ENCODE data around the gene DYNC1LI2.
A peak's percentile ranks its signal among the peaks of the same experiment; 100 is the strongest.

DNA sequence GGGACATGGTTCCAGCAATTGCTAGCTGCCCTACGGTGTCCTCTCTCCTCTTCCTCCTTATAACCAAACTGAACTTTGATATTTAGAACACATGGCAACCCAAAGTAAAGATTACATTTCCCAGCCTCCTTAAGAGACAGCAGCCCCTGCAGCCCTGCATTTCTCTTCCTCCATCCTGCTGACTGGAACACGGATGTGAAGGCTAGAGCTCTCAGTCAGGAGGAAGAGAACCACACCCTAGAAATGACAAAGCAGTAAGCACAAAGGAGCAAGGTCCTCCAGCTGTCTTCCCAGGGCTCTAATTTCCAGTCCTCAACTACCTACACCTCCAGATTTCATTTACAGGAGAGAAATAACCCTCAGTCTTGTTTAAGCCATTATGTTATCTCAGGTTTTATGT, 10.9 kb downstream of the DYNC1LI2 start:
- TF ChIP-seq CTCF (IDR thresholded peaks at IDR 0.05) = no peak
- peak in 1 of 2 donors; percentile 46 for TF ChIP-seq POLR2AphosphoS5 (IDR thresholded peaks at IDR 0.05; ENCODE audit: insufficient read depth in 1 of 2, low read depth in 1 of 2)

All from vagina (tissue), 2 donors.